Activated T-cell treated with anti-CD3 and anti-CD28 coated beads for 1 hour (primary cell): ENCODE data around the gene AKAP10.
A peak's percentile ranks its signal among the peaks of the same experiment; 100 is the strongest.
"Not testable (repeated sequence)": the region's sequence is repeated elsewhere in the genome, so short reads cannot be mapped to it uniquely, and the experiment has no call there.

Experiments
- DNase-seq: peaks from one replicate; pipeline ENCODE4 v3.0.0-alpha.2; 2020; ENCODE audit warnings: low read depth

Gene AKAP10

GRCh38 chr17:19977293-19978208 lies at the start of gene AKAP10:
Gene AKAP10, minus strand, starts transcription at chr17:19977828. Its CDS starts 149 bp downstream, at chr17:19977679.
- peak; percentile 94 for DNase-seq

GRCh38 chr17:20026960-20027359 lies 49.3 kb upstream of the AKAP10 start:
- no peak for DNase-seq

GRCh38 chr17:20022701-20023100 lies 45.1 kb upstream of the AKAP10 start:
- no peak for DNase-seq

- DNase-seq, result not testable (repeated sequence)
Measured at GRCh38 chr17:20016475-20016992, 38.9 kb upstream of the AKAP10 start.

GRCh38 chr17:20012017-20012536 lies 34.4 kb upstream of the AKAP10 start:
- DNase-seq, result no peak

- DNase-seq, result no peak
Measured at GRCh38 chr17:20010936-20011335, 33.3 kb upstream of the AKAP10 start.

- DNase-seq, result no peak
Measured at GRCh38 chr17:20010099-20010863, 32.7 kb upstream of the AKAP10 start.

- peak; percentile 78 for DNase-seq
Measured at GRCh38 chr17:20009302-20010098, 31.9 kb upstream of the AKAP10 start, which contains the start of gene SPECC1. Gene SPECC1, plus strand, starts transcription at chr17:20009359. Its CDS starts 87,293 bp downstream, at chr17:20096652.

- DNase-seq, result peak; percentile 1
Measured at GRCh38 chr17:20009052-20009301, 31.3 kb upstream of the AKAP10 start.

- DNase-seq, result no peak
Measured at GRCh38 chr17:20008242-20009051, 30.8 kb upstream of the AKAP10 start.

GRCh38 chr17:19996502-19996901 lies 18.9 kb upstream of the AKAP10 start:
- DNase-seq, result no peak

GRCh38 chr17:19996086-19996485 lies 18.5 kb upstream of the AKAP10 start:
- DNase-seq, result no peak

- peak; percentile 63 for DNase-seq
Measured at GRCh38 chr17:19992803-19993713, 15.4 kb upstream of the AKAP10 start.

GRCh38 chr17:19991252-19991885 lies 13.7 kb upstream of the AKAP10 start:
- no peak for DNase-seq

GRCh38 chr17:19987897-19988296 lies 10.3 kb upstream of the AKAP10 start:
- no peak for DNase-seq

GRCh38 chr17:19986941-19987861 lies 9.6 kb upstream of the AKAP10 start:
- DNase-seq, result no peak

GRCh38 chr17:19979917-19980770 lies 2.5 kb upstream of the AKAP10 start:
- no peak for DNase-seq
